ENCODE data around the gene SMG5. TPM values are rescaled to one million over a fixed set of nuclear protein-coding genes. Genes with fewer than 3 reads are reported as not detected.

Gene SMG5
- total RNA-seq, 1 donor from 2014 or later, result 78.1 TPM

DNA sequence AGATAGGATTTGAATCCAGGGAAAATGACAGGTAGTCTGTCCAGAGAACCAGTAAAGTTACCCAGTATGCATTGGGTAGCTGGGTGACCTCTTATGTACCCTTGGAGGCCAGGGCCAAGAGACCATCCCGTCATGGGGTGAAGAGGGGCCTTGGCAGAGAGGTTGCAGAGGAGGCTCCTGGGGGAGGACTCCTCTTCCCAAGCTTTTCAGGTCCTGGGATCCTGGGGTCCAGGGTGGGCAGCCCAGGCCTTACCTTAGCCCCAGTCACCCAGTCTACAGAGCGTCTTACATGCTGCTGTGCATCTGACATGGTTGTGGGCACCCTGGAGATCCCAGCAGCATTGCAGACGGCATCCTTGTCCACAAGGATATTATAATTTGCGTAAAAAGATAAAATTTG is 55.8 kb downstream of the SMG5 start:
- Mint-ChIP-seq H3K4me3 (ENCODE audit: unreplicated experiment) (no peak overlapping the region), H3K9me3 (ENCODE audit: unreplicated experiment) (no peaks in the 10 kb centered on the region), H3K36me3 (ENCODE audit: unreplicated experiment) (peaks cover 24% of the 10 kb centered on the region), H3K27ac (ENCODE audit: unreplicated experiment) (no peak overlapping the region), H3K27me3 (ENCODE audit: unreplicated experiment) (no peaks in the 10 kb centered on the region), H3K4me1 (ENCODE audit: unreplicated experiment) (peaks cover 9% of the 10 kb centered on the region)
- DNase-seq (ENCODE audit: extremely low spot score, unreplicated experiment), result no peak
- TF ChIP-seq, protein P1, sequence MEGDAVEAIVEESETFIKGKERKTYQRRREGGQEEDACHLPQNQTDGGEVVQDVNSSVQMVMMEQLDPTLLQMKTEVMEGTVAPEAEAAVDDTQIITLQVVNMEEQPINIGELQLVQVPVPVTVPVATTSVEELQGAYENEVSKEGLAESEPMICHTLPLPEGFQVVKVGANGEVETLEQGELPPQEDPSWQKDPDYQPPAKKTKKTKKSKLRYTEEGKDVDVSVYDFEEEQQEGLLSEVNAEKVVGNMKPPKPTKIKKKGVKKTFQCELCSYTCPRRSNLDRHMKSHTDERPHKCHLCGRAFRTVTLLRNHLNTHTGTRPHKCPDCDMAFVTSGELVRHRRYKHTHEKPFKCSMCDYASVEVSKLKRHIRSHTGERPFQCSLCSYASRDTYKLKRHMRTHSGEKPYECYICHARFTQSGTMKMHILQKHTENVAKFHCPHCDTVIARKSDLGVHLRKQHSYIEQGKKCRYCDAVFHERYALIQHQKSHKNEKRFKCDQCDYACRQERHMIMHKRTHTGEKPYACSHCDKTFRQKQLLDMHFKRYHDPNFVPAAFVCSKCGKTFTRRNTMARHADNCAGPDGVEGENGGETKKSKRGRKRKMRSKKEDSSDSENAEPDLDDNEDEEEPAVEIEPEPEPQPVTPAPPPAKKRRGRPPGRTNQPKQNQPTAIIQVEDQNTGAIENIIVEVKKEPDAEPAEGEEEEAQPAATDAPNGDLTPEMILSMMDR (IDR thresholded peaks at IDR 0.05), result no peak

DNA sequence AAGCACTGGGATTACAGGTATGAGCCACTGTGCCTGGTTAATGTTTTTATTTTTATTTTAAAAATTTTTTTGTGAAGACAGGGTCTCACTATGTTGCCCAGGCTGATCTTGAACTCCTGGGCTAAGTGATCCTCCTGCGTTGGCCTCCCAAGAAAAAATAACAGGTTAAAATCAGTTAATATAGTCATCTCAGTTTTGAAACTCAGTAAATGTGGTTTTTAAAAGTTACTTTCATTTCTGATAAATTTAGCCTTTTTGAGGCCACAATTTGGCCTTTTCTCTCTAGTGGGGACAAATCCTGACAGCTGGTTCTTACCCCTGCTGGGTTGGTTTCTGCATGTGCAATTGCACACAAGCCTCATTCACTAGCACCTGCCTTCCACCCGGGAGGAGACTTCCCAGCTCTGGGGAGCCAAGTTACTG is 56.5 kb downstream of the SMG5 start:
- no peaks in the 10 kb centered on the region for H3K27me3 Mint-ChIP-seq (ENCODE audit: unreplicated experiment)
- H3K9me3 Mint-ChIP-seq (ENCODE audit: unreplicated experiment), result no peaks in the 10 kb centered on the region
- no peak overlapping the region for H3K4me3 Mint-ChIP-seq (ENCODE audit: unreplicated experiment)
- no peak for DNase-seq (ENCODE audit: extremely low spot score, unreplicated experiment)
- peaks cover 31% of the 10 kb centered on the region for H3K36me3 Mint-ChIP-seq (ENCODE audit: unreplicated experiment)
- H3K4me1 Mint-ChIP-seq (ENCODE audit: unreplicated experiment), result peaks cover 9% of the 10 kb centered on the region
- TF ChIP-seq, protein P1 (IDR thresholded peaks at IDR 0.05), result no peak
- H3K27ac Mint-ChIP-seq (ENCODE audit: unreplicated experiment), result no peak overlapping the region

DNA sequence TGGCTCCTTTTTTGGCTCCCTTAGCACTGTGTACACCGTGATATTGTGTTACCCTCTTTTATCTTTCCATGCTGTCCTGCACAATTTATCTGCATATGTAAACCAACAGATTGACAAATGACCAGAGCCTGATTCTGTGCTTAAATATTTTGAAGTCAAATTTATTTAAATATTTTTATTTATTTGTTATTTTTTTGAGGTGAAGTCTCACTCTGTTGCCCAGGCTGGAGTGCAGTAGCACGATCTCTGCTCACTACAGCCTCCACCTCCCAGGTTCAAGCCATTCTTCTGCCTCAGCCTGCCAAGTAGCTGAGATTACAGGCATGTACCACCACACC is 57.0 kb downstream of the SMG5 start:
- TF ChIP-seq, protein P1 (IDR thresholded peaks at IDR 0.05), result no peak
- H3K27ac Mint-ChIP-seq (ENCODE audit: unreplicated experiment), result peak overlapping the region; percentile 80
- no peaks in the 10 kb centered on the region for H3K9me3 Mint-ChIP-seq (ENCODE audit: unreplicated experiment)
- H3K4me3 Mint-ChIP-seq (ENCODE audit: unreplicated experiment), result no peak overlapping the region
- peaks cover 34% of the 10 kb centered on the region for H3K36me3 Mint-ChIP-seq (ENCODE audit: unreplicated experiment)
- no peak for DNase-seq (ENCODE audit: extremely low spot score, unreplicated experiment)
- peaks cover 9% of the 10 kb centered on the region for H3K4me1 Mint-ChIP-seq (ENCODE audit: unreplicated experiment)
- no peaks in the 10 kb centered on the region for H3K27me3 Mint-ChIP-seq (ENCODE audit: unreplicated experiment)

DNA sequence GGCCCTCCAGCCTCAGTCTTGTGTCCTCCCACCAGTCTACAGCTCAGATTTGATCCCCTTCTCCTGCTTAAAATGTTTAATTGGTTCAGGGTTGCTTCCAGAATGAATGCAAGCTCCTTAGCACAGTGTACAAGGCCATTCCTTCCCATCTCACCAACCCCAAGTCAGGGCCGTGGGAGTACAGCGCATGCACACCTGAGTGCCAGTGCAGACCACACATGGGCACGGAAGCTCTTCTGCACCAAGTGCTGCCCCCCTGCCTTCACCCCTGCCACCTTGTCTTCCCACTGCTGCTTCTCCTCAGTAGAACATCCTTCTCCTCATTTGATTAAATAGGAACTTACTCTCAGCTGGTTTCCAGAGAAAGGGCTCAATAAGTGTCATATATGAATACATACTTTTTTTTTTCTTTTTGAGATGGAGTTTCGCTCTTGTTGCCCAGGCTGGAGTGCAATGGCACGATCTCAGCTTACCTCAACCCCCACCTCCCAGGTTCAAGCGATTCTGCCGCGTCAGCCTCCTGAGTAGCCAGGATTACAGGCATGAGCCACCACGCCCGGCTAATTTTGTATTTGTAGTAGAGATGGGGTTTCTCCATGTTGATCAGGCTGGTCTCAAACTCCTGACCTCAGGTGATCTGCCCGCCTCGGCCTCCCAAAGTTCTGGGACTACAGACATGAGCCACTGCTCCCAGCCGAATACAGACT is 60.5 kb downstream of the SMG5 start:
- DNase-seq (ENCODE audit: extremely low spot score, unreplicated experiment), result no peak
- H3K36me3 Mint-ChIP-seq (ENCODE audit: unreplicated experiment), result peaks cover 32% of the 10 kb centered on the region
- TF ChIP-seq, protein P1 (IDR thresholded peaks at IDR 0.05), result no peak
- H3K4me3 Mint-ChIP-seq (ENCODE audit: unreplicated experiment), result no peak overlapping the region
- H3K9me3 Mint-ChIP-seq (ENCODE audit: unreplicated experiment), result no peaks in the 10 kb centered on the region
- peak overlapping the region; percentile 28 for H3K27ac Mint-ChIP-seq (ENCODE audit: unreplicated experiment)
- H3K27me3 Mint-ChIP-seq (ENCODE audit: unreplicated experiment), result no peaks in the 10 kb centered on the region
- H3K4me1 Mint-ChIP-seq (ENCODE audit: unreplicated experiment), result peaks cover 9% of the 10 kb centered on the region

DNA sequence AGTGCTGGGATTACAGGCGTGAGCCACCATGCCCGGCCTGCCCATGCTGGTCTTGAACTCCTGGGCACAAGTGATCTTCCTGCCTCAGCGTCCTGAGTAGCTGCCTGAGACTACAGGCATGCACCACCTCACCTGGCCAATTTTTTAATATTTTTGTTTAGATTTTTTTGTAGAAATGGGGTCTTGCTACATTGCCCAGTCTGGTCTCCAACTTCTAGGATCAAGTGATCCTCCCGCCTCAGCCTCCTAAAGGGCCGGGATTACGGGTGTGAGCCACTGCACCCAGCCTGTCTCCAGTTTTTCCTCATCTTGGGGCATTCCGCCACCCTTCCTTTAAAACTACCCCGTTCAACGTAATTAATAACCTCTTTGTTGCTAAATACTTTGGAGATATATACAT is 62.4 kb downstream of the SMG5 start:
- Mint-ChIP-seq H3K36me3 (ENCODE audit: unreplicated experiment) (peaks cover 26% of the 10 kb centered on the region), H3K4me3 (ENCODE audit: unreplicated experiment) (no peak overlapping the region), H3K27me3 (ENCODE audit: unreplicated experiment) (no peaks in the 10 kb centered on the region), H3K4me1 (ENCODE audit: unreplicated experiment) (peaks cover 5% of the 10 kb centered on the region), H3K9me3 (ENCODE audit: unreplicated experiment) (no peaks in the 10 kb centered on the region), H3K27ac (ENCODE audit: unreplicated experiment) (no peak overlapping the region)
- no peak for DNase-seq (ENCODE audit: extremely low spot score, unreplicated experiment)
- TF ChIP-seq, protein P1 (IDR thresholded peaks at IDR 0.05), result no peak
